Right lobe of liver (tissue), 6 donors: Measurements from ENCODE around the gene ST8SIA3. TPM values are rescaled to one million over a fixed set of nuclear protein-coding genes. Genes with fewer than 3 reads are reported as not detected.
A peak's percentile ranks its signal among the peaks of the same experiment; 100 is the strongest.
"Not testable (repeated sequence)": the region's sequence is repeated elsewhere in the genome, so short reads cannot be mapped to it uniquely, and the experiment has no call there.

ENCODE experiments used
- ATAC-seq, 4 donors: fragments of 200-7000 bp; cut with Tn5 transposase; one replicate each; pipeline ENCODE4 v1.9.1; 2020; ENCODE audit warnings: mild to moderate bottlenecking in 4 of 4, moderate library complexity in 4 of 4
- DNase-seq, 3 donors: peaks; one replicate each; pipeline ENCODE4 v3.0.0-alpha.2; 2020
- H3K27ac ChIP-seq, 3 donors: fragments of 200-600 bp; one replicate each; pipeline ENCODE4 v1.8.0; 2022
- H3K27me3 ChIP-seq, 2 donors: fragments of 200-600 bp; one replicate each; pipeline ENCODE4 v1.8.0; 2022
- H3K36me3 ChIP-seq, 4 donors: fragments of 200-600 bp; sonication (generic) in 1 of 4; one replicate each; pipeline versions ENCODE4 v1.5.1 to v1.8.0; 2017 to 2022; ENCODE audit warnings: control low read depth in 1 of 4
- H3K4me1 ChIP-seq, 4 donors: fragments of 200-600 bp; sonication (generic) in 1 of 4; one replicate each; pipeline versions ENCODE4 v1.5.1 to v1.8.0; 2017 to 2022; ENCODE audit warnings: control low read depth in 1 of 4
- H3K4me3 ChIP-seq, 3 donors: fragments of 200-600 bp; one replicate each; pipeline ENCODE4 v1.8.0; 2022
- H3K9me3 ChIP-seq, 4 donors: fragments of 200-600 bp; sonication (generic) in 1 of 4; one replicate each; pipeline versions ENCODE4 v1.5.1 to v1.8.0; 2017 to 2022; ENCODE audit warnings: control low read depth in 1 of 4
- CTCF ChIP-seq, 4 donors: fragments of 200-600 bp in 3 of 4; fragments of 450-650 bp in 1 of 4; IDR thresholded peaks; one replicate each; pipeline versions ENCODE4 v1.5.1 to v1.8.0; 2016 to 2022; ENCODE audit warnings: antibody characterized with exemption in 4 of 4, mild to moderate bottlenecking in 2 of 4
- POLR2A ChIP-seq: fragments of 450-650 bp; IDR thresholded peaks from one replicate; pipeline ENCODE4 v1.6.1; 2017; ENCODE audit warnings: antibody characterized with exemption, mild to moderate bottlenecking
- WGBS: methylation state at CpG from one replicate; pipeline ENCODE4 v1.1.6; 2018; ENCODE audit warnings: low coverage, low lambda C conversion rate; ENCODE audit not compliant: insufficient coverage; ENCODE audit errors: missing lambda C conversion rate; 5-methylcytosine and 5-hydroxymethylcytosine counted together
- intact Hi-C, 2 donors: fragments of 100-400 bp; cut with DNase I; formaldehyde crosslinking; loops; one replicate each; pipeline versions ENCODE4 v1.11.2 to v1.14.1; 2022
- total RNA-seq, 6 experiments: library from RNA; depleted of rRNA in 2 of 6; stranded (reverse); fragments of >200 nt in 2 of 6; fragmentation: NEBNext Ultra II Directional in 3 of 6; extraction: Animal tissue kit (Norgen Biotek cat#: 25700) in 3 of 6; gene quantifications; one replicate each; pipeline versions ENCODE4 v1.1.0 to v1.2.4, GENCODE V29; 2016 to 2023
- donor health status: DM: no; HTN: yes; CAD: no.
- donor health status: DM: no; HTN: no; CAD: no.
- donor health status: DM: no; HTN: no; CAD: no.
- donor health status: DM: no; HTN: yes; CAD: no.
- donor health status: DM: no; HTN: yes; CAD: no.

Gene ST8SIA3
- total RNA-seq, 6 experiments from 2014 or later: 0.02 to 0.15 (median 0.07) TPM; not detected in 1

GRCh38 chr18:57390044-57390443 is 37.7 kb downstream of the ST8SIA3 start:
- no peaks in the 10 kb centered on the region for H3K9me3 ChIP-seq
- peaks cover 0 to 4% (median 0%) of the 10 kb centered on the region in 4 donors for H3K4me1 ChIP-seq
- TF ChIP-seq POLR2A (no peak), CTCF (IDR thresholded peaks at IDR 0.05) (no peak)
- no peaks in the 10 kb centered on the region for H3K36me3 ChIP-seq
- DNase-seq (peak in 2 of 3 donors; percentile 21 to 66), ATAC-seq (peak; percentile 93 to 100 (median 98))
- 8% methylated on average over 2 of the region's 3 CpGs for WGBS
- intact Hi-C loops: no loop called here
- H3K27ac ChIP-seq: no peak overlapping the region
- H3K27me3 ChIP-seq: no peaks in the 10 kb centered on the region
- no peak overlapping the region for H3K4me3 ChIP-seq

- H3K27ac ChIP-seq, ATAC-seq, H3K9me3 ChIP-seq, H3K27me3 ChIP-seq, H3K4me1 ChIP-seq, H3K4me3 ChIP-seq, intact Hi-C loops, H3K36me3 ChIP-seq, DNase-seq: not testable (repeated sequence)
- 88% methylated on average over 1 of the region's 1 CpG for WGBS
Measured at GRCh38 chr18:57394749-57395148, 42.4 kb downstream of the ST8SIA3 start.

GRCh38 chr18:57396831-57397230 is 44.5 kb downstream of the ST8SIA3 start:
- H3K9me3 ChIP-seq, H3K27me3 ChIP-seq, intact Hi-C loops, H3K27ac ChIP-seq, DNase-seq, ATAC-seq, H3K4me3 ChIP-seq, H3K4me1 ChIP-seq, H3K36me3 ChIP-seq: not testable (repeated sequence)
- 82% methylated on average over 2 of the region's 7 CpGs for WGBS

GRCh38 chr18:57397440-57398132 is 45.2 kb downstream of the ST8SIA3 start:
- Histone ChIP-seq H3K36me3 (no peaks in the 10 kb centered on the region), H3K4me3 (no peak overlapping the region), H3K9me3 (no peaks in the 10 kb centered on the region), H3K27ac (no peak overlapping the region), H3K4me1 (no peaks in the 10 kb centered on the region), H3K27me3 (no peaks in the 10 kb centered on the region)
- intact Hi-C loops: no loop called here
- DNase-seq: no peak
- TF ChIP-seq POLR2A (no peak), CTCF (IDR thresholded peaks at IDR 0.05) (no peak)
- no peak for ATAC-seq
- WGBS: 86% methylated on average over 2 of the region's 2 CpGs

- no peak for TF ChIP-seq POLR2A
- no peak for TF ChIP-seq CTCF (IDR thresholded peaks at IDR 0.05)
- Histone ChIP-seq H3K36me3 (no peaks in the 10 kb centered on the region), H3K4me1 (no peaks in the 10 kb centered on the region), H3K9me3 (no peaks in the 10 kb centered on the region), H3K27me3 (no peaks in the 10 kb centered on the region), H3K4me3 (no peak overlapping the region), H3K27ac (no peak overlapping the region)
- DNase-seq: no peak
- ATAC-seq: no peak
- intact Hi-C loops: no loop called here
Measured at GRCh38 chr18:57404345-57404744, 52.0 kb downstream of the ST8SIA3 start.

GRCh38 chr18:57409650-57410049 is 57.3 kb downstream of the ST8SIA3 start:
- Histone ChIP-seq H3K4me1 (no peaks in the 10 kb centered on the region), H3K27ac (no peak overlapping the region), H3K36me3 (no peaks in the 10 kb centered on the region), H3K4me3 (no peak overlapping the region), H3K9me3 (no peaks in the 10 kb centered on the region), H3K27me3 (no peaks in the 10 kb centered on the region)
- no peak for ATAC-seq
- intact Hi-C loops: no loop called here
- no peak for DNase-seq
- TF ChIP-seq POLR2A (no peak), CTCF (IDR thresholded peaks at IDR 0.05) (no peak)
